Skeletal muscle satellite cell (primary cell): ENCODE measurements around the gene PFKP.

Experiments
- H3K27me3 ChIP-seq: 2 replicates; pipeline ENCODE4 v1.7.0; 2013; ENCODE audit warnings: low read length; ENCODE audit not compliant: control insufficient read depth, insufficient read depth
- H3K36me3 ChIP-seq: 2 replicates; pipeline ENCODE4 v1.7.0; 2013; ENCODE audit warnings: mild to moderate bottlenecking, control low read depth, low read length; ENCODE audit not compliant: insufficient read depth
- H3K4me1 ChIP-seq: 2 replicates; pipeline ENCODE4 v1.7.0; 2013; ENCODE audit warnings: low read length; ENCODE audit not compliant: control insufficient read depth, insufficient read depth
- H3K4me2 ChIP-seq: 2 replicates; pipeline ENCODE4 v1.7.0; 2013; ENCODE audit warnings: mild to moderate bottlenecking, low read length
- H3K4me3 ChIP-seq: 2 replicates; pipeline ENCODE4 v1.7.0; 2013; ENCODE audit warnings: low read length
- H3K9ac ChIP-seq: 2 replicates; pipeline ENCODE4 v1.7.0; 2013; ENCODE audit warnings: mild to moderate bottlenecking, low read depth, low read length, moderate library complexity
- H3K9me3 ChIP-seq: replicated peaks from 2 replicates; pipeline ENCODE4 v1.7.0; 2013; ENCODE audit warnings: mild to moderate bottlenecking, control low read depth, low read length

Gene PFKP

DNA sequence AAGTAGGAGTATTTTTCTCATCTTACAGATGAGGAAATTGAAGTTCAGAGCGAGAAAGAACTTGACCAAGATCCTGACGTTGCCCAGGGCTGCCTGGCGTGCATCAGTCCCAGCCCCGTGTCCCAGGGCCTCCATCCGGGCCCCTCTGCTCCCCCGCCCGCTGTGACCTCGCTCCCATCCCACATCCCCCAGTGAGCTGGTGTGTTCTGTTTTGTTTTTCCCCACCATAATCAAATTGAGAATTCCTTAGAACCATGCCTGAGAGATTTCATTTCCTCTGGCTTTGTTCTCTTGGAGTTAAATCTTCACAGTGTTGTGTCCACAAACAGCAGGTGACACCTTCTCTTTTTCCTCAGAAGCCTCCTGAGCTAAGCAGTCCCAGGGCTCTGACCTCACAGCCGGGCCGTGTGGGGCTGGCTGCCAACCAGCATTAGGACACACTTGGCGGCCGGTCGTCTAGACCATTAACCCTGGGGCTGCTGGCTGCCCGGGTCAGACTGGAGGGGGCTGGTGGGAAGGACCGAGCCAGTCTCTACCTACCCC is 44.3 kb downstream of the PFKP start:
- Histone ChIP-seq H3K36me3 (peaks cover 81% of the 10 kb centered on the region), H3K4me3 (no peak overlapping the region), H3K9ac (peak overlapping the region; percentile 28), H3K4me2 (no peak overlapping the region), H3K4me1 (peaks cover 41% of the 10 kb centered on the region), H3K27me3 (no peaks in the 10 kb centered on the region), H3K9me3 (no peaks in the 10 kb centered on the region)

DNA sequence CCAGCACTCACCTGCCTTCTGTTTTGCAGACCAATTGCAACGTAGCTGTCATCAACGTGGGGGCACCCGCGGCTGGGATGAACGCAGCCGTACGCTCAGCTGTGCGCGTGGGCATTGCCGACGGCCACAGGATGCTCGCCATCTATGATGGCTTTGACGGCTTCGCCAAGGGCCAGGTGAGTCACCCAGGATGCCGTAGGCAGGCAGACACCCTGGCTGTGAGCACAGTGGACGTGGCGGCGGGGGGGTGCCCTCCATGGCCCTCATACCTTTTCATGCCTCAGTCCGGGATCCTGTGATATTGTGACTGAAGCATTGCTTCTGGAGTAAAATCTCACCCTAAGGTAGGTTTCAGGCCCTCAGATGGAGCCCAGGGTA is 46.0 kb downstream of the PFKP start:
- Histone ChIP-seq H3K9me3 (no peaks in the 10 kb centered on the region), H3K27me3 (no peaks in the 10 kb centered on the region), H3K36me3 (peaks cover 91% of the 10 kb centered on the region), H3K9ac (no peak overlapping the region), H3K4me1 (peaks cover 30% of the 10 kb centered on the region), H3K4me3 (no peak overlapping the region), H3K4me2 (no peak overlapping the region)

DNA sequence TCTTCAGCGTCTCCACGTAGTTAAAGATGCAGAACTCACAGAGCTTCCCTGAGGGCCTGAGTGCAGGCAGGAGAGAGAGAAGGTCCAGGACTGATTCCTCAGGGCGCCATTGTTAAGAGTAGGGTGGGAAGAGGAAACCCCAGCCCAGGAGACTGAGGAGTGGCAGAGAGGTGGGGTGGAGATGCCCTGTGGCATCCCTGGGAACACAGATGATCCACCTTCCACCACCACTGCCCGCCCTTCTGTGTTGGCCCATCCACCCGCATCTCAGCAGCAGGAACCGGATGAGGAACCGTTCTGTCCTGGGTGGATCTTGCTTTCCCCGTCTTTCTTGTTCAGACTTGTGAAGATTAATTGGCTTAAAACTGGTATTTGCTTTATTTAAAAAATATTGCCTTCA is 48.3 kb downstream of the PFKP start:
- peaks cover 93% of the 10 kb centered on the region for H3K36me3 ChIP-seq
- peaks cover 16% of the 10 kb centered on the region for H3K4me1 ChIP-seq
- H3K4me2 ChIP-seq: no peak overlapping the region
- no peaks in the 10 kb centered on the region for H3K27me3 ChIP-seq
- no peak overlapping the region for H3K4me3 ChIP-seq
- H3K9ac ChIP-seq: no peak overlapping the region
- no peaks in the 10 kb centered on the region for H3K9me3 ChIP-seq

DNA sequence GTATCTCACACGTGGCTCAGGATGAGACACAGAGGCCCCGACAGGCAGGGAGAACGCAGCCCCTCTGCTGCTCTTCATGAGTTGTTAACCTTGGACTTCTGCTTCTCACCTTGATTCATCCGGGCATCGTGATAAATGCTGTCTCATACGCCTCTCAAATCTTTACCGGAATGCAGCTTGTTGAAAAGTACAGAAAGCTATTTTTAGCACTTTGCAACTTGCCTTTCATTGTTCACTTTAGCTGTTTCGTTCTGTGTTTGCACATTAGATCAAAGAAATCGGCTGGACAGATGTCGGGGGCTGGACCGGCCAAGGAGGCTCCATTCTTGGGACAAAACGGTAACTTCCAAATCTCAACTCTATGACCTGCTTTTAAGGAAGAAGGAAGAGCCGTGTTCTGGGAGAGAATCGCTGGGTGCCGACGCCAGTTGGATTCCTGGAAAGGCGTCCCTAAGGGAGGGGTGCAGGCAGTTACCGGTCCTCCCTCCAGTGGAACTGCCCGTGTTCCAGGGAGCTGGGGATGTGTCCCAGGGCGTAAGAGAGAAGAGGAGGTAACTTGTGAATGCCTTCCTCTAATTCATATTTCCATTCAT is 49.3 kb downstream of the PFKP start:
- Histone ChIP-seq H3K4me2 (no peak overlapping the region), H3K27me3 (no peaks in the 10 kb centered on the region), H3K4me3 (no peak overlapping the region), H3K9me3 (no peaks in the 10 kb centered on the region), H3K36me3 (peaks cover 93% of the 10 kb centered on the region), H3K4me1 (peaks cover 9% of the 10 kb centered on the region), H3K9ac (no peak overlapping the region)

DNA sequence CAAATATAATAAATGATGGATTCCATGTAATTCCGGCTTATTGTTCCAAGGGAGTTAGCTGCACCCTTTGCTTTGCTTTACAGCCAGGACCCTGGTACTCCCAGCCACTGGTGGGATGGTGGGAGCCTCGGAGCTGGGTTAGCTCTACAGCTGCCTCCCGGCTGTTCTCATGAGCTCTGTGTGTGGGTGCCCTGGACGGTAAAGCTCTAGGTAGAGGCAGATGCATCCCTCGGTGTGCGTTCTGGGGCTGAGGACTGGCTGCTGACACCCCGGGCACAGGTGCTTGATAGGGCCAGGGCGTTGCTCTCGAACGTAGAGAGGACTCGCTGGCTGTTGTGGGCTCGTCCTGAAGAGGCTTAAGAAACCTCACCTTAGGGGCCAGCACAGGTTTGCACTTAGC is 50.1 kb downstream of the PFKP start:
- Histone ChIP-seq H3K27me3 (no peaks in the 10 kb centered on the region), H3K9ac (no peak overlapping the region), H3K36me3 (peaks cover 91% of the 10 kb centered on the region), H3K4me2 (no peak overlapping the region), H3K4me1 (peaks cover 2% of the 10 kb centered on the region), H3K9me3 (no peaks in the 10 kb centered on the region), H3K4me3 (no peak overlapping the region)

DNA sequence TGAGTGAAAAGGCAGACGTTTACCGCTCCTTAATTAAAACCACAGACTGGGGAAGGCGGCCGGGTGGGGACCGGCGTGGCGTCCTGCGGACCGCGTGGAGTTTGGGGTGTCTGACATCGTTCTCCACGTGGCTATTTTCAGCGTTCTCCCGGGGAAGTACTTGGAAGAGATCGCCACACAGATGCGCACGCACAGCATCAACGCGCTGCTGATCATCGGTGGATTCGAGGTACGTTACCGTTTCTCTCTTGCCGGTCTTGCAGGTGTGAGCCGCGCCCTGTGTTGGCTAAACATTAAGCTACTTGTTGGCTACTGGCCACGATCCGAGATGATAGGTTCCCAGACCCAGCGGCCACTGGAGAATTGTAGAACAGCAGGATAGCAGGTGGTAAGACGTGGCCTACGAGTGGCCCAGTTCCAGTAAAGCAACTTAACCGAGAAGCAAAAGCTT is 51.3 kb downstream of the PFKP start:
- H3K36me3 ChIP-seq: peaks cover 91% of the 10 kb centered on the region
- H3K4me3 ChIP-seq: no peak overlapping the region
- no peaks in the 10 kb centered on the region for H3K27me3 ChIP-seq
- peaks cover 3% of the 10 kb centered on the region for H3K4me1 ChIP-seq
- H3K4me2 ChIP-seq: no peak overlapping the region
- H3K9ac ChIP-seq: no peak overlapping the region
- H3K9me3 ChIP-seq: no peaks in the 10 kb centered on the region

DNA sequence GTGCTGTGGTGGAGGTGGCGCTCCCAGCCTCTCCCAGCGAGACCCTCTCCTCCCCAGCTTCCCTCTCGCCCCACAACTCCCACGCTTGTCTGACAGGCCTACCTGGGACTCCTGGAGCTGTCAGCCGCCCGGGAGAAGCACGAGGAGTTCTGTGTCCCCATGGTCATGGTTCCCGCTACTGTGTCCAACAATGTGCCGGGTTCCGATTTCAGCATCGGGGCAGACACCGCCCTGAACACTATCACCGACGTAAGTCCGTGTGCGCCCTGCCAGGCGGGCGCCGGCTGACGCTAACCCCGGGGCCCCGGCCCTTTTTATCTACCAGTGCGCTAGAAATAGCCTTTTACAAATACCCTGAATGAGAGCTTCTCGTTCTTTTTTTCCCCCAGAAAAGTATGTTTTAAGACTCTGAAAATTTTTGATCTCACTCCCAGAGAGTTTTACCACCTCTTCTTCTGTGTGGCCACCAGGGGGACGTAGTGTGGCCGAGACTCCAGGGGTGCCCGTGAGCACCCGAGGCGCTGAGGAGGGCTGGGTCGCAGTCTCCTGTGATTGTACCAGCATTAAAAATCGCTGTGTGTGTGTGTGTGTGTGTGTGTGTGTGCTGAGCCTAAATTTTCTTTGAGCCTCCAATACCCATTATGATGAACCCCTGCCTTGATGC is 52.6 kb downstream of the PFKP start:
- Histone ChIP-seq H3K4me2 (no peak overlapping the region), H3K4me1 (peaks cover 3% of the 10 kb centered on the region), H3K4me3 (no peak overlapping the region)

DNA sequence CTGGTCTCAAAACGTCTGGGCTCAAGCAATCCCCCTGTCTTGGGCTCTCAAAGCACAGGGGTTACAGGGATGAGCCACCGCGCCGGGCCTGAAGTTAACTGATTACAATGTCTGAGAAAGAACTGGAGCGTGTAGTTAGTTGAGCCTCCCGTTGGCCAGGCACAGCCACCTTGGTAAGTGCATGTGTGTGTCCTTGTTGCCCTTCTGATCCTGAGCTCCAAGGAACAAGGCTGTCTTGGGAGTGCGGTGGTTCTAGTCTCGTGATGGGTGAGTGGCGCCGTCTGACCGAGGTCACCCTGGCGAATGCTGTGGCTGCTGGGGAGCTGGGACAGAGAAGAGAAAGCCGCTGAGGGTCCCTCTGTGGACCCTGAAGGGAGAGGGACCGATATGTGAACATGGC is 54.7 kb downstream of the PFKP start:
- Histone ChIP-seq H3K4me2 (no peak overlapping the region), H3K9ac (no peak overlapping the region), H3K4me3 (no peak overlapping the region), H3K9me3 (no peaks in the 10 kb centered on the region), H3K36me3 (peaks cover 90% of the 10 kb centered on the region), H3K4me1 (peaks cover 18% of the 10 kb centered on the region), H3K27me3 (no peaks in the 10 kb centered on the region)

More for the DNA sequence above, 52.6 kb downstream of the PFKP start:
- H3K36me3 ChIP-seq: peaks cover 92% of the 10 kb centered on the region
- H3K27me3 ChIP-seq: no peaks in the 10 kb centered on the region
- no peaks in the 10 kb centered on the region for H3K9me3 ChIP-seq
- no peak overlapping the region for H3K9ac ChIP-seq

DNA sequence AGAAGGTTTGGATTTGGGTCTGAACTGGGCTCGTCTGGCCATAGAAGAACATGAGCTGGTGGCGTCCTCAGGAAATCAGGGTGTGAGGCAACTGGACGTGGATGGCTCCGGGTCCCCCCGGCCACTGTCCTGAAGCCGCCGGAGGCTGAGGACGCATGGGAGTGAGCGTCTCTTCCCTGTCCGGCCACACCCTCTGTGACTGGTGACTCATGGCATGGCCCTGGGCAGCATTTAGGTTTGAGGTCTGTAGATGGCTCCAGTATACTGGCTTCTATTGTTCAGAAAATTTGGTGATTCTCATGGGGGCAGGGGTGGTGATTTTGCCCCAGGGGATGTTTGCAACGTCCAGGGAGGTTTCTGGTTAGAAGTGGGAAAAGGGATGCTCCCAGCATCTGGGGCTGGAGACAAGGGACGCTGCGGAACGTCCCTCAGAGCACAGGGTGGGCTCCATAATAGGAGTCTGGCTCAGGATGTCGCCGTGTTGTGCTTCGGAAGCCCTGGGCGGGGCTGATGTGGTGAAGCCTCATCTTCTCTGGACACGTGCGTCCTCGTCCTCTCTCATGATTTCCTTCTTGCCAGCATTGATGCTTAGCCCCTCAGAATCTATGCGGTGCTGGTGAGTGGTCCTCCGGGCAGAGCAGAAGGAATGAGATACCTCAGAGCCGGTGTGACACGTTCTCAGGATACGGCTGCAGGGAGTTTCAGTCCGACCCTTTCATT is 55.3 kb downstream of the PFKP start:
- Histone ChIP-seq H3K9ac (no peak overlapping the region), H3K27me3 (no peaks in the 10 kb centered on the region), H3K4me3 (no peak overlapping the region), H3K4me2 (no peak overlapping the region), H3K4me1 (peaks cover 20% of the 10 kb centered on the region), H3K9me3 (no peaks in the 10 kb centered on the region), H3K36me3 (peaks cover 89% of the 10 kb centered on the region)

DNA sequence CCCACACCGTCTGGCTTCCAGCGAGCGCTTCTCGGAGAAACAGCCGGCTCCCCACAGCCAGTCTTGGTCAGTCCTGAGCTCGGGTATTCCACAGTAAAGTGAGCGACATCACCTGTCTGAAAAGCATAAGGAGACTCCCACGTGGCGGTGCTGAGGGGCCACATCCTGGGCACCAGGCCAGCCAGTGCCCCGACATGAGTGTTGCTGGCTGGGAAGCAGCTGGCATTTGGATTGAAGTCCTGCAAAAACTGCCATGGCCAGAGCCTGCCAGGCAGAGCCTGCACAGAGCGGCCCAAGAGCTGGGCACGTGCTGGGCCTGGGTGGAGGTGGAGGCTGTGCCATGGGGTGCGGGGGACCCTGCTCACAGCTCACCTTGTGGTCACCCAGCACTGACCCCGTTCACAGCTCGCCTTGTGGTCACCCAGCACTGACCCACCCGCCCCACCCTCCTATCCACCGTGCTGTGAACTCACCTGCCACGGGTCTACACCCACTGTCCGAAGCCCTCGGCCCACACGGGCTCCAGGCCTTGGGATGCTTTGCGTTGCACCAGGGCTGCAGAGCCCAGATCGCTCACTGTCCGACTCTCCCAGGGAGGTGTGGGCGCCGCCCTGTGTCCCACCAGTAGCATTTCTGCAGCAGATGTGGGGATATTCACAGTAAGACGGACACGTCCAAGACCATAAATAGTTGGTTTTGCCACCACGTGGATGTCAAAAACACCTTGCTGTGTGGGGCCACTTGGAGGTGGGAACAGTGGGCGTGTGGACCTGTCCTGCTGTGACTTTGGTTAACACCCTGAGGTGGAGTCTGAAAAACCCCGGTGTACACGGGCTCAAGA is 56.4 kb downstream of the PFKP start:
- H3K4me3 ChIP-seq: no peak overlapping the region
- no peak overlapping the region for H3K9ac ChIP-seq
- peaks cover 90% of the 10 kb centered on the region for H3K36me3 ChIP-seq
- no peak overlapping the region for H3K4me2 ChIP-seq
- H3K27me3 ChIP-seq: no peaks in the 10 kb centered on the region
- peaks cover 20% of the 10 kb centered on the region for H3K4me1 ChIP-seq
- H3K9me3 ChIP-seq: no peaks in the 10 kb centered on the region
